Hematopoietic multipotent progenitor cell treated with erythropoietin and hydrocortisone succinate and interleukin-3 and kit ligand, for 6 days (in vitro differentiated cells): Measurements from ENCODE around the gene ARHGAP22.
A peak's percentile ranks its signal among the peaks of the same experiment; 100 is the strongest.

Experiments
- DNase-seq: peaks from one replicate; pipeline ENCODE4 v3.0.0-alpha.2; 2015

Gene ARHGAP22

GRCh38 chr10:48526846-48527505 is 77.9 kb downstream of the ARHGAP22 start:
- no peak for DNase-seq

- no peak for DNase-seq
Measured at GRCh38 chr10:48526011-48526821, 78.7 kb downstream of the ARHGAP22 start.

GRCh38 chr10:48525113-48525512 is 79.8 kb downstream of the ARHGAP22 start:
- DNase-seq = no peak

GRCh38 chr10:48523820-48524758 is 80.8 kb downstream of the ARHGAP22 start:
- DNase-seq = peak; percentile 80

GRCh38 chr10:48523212-48523819 is 81.6 kb downstream of the ARHGAP22 start:
- peak; percentile 55 for DNase-seq

- no peak for DNase-seq
Measured at GRCh38 chr10:48522011-48522765, 82.7 kb downstream of the ARHGAP22 start.

- DNase-seq = no peak
Measured at GRCh38 chr10:48520594-48520993, 84.3 kb downstream of the ARHGAP22 start.

- DNase-seq = no peak
Measured at GRCh38 chr10:48520184-48520506, 84.7 kb downstream of the ARHGAP22 start.

GRCh38 chr10:48519481-48520183 is 85.2 kb downstream of the ARHGAP22 start:
- no peak for DNase-seq

GRCh38 chr10:48518986-48519385 is 85.9 kb downstream of the ARHGAP22 start:
- DNase-seq = no peak

- DNase-seq = no peak
Measured at GRCh38 chr10:48517911-48518811, 86.7 kb downstream of the ARHGAP22 start.

- no peak for DNase-seq
Measured at GRCh38 chr10:48517482-48517881, 87.4 kb downstream of the ARHGAP22 start.

- no peak for DNase-seq
Measured at GRCh38 chr10:48516911-48517310, 88.0 kb downstream of the ARHGAP22 start.

GRCh38 chr10:48514916-48515315 is 90.0 kb downstream of the ARHGAP22 start:
- DNase-seq = no peak

- no peak for DNase-seq
Measured at GRCh38 chr10:48514255-48514654, 90.6 kb downstream of the ARHGAP22 start.

GRCh38 chr10:48512861-48513260 is 92.0 kb downstream of the ARHGAP22 start:
- DNase-seq = no peak

GRCh38 chr10:48511875-48512231 is 93.0 kb downstream of the ARHGAP22 start:
- peak; percentile 42 for DNase-seq

- DNase-seq = no peak
Measured at GRCh38 chr10:48511066-48511874, 93.6 kb downstream of the ARHGAP22 start.

- peak; percentile 68 for DNase-seq
Measured at GRCh38 chr10:48509974-48510692, 94.7 kb downstream of the ARHGAP22 start.
